NOMO-1 (cell line): ENCODE measurements around the gene PROP1.
"Not testable (repeated sequence)": the region's sequence is repeated elsewhere in the genome, so short reads cannot be mapped to it uniquely, and the experiment has no call there.

Source experiments
- DNase-seq, 2 experiments: peaks; one replicate each; lab custom pipeline; 2025; ENCODE audit not compliant: unreplicated experiment in 2 of 2; lab: John Stamatoyannopoulos, UW

The PROP1 gene

DNA sequence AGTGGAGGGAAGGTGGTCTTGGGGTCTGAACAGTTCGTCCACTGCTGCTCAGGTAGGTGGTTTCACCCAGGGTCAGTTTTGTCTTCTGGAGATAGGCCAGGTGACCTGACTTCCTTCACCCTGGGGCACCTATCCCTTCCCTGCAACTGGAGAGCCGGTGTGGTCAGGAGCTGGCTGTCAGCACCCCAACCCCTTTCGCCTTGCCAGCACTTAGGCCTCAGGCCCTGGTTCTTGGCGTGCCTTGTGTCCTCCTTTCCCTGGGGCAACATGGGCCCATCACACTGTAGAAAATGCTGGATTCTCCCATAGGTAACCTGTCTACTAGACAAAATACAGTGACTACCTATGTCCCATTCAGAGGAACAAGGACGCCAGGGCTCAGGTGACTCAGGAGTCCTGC, 13.1 kb downstream of the PROP1 start:
- no peak for DNase-seq

DNA sequence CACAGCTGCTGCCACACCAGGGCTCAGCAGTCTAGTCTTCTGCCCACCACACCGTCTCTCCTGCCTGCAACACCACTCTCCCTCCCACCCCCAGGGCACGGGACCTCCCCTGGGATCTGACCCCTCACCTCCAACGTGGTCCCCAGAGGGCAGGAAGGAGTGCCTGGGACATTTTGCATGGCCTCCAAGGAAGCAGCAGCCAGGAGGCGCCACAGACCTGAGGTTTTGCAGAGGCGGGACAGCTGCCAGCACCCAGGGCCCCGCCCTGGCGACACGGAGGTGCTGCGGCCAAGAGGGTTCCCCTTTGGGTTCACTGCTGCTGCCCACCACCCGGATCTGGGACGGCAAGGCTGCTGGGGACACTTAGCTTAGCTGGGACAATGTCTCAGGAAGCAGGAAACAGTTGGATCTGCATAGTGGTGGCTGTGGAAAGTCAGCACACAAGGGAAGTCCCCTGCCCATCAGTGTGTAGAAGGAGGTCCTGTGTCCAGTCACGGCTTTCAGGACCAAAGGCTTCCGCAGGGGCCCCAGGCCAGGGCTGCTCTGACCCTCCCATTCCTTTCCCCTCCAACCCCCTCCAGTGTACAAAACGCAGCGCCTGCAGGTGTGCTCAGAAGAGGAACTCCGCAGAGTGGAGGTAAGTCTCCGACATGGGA, 13.8 kb downstream of the PROP1 start:
- DNase-seq, result no peak

DNA sequence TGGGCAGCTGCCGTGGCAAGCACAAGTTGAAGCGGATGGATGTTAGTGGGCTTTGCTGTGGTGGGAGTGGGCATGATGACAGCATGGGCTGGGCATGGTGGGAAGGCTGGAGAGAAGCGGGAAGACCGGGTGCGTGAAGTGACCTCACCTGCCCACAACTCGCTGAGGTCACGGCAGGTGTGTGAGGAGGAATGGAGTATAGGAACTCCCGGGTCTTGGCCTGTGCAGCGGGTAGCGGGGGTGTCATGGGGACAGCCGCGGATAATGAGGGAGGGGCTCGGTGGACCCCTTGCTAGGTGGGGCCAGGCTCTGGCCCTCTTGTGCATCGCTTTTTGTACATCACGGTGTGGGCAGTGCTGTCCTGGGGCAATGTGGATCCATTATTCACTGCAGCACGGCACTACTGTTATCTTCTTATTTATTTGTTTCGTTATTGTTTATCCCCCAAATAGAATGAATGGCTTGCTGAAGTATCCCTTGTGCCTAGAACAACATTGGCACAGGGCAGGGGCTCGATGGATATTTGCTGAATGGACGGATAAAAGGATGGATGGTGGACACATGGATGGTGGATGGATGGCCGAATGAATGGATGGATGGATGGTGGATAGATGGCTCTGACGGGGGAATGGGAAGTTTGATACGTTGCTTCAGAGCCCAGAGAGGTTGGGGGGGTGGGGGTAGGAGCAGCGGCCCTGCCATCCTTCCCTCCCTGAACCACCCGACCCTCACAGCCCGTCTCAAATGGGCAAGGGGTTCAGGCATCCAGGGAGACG, 14.6 kb downstream of the PROP1 start:
- DNase-seq, result no peak

DNA sequence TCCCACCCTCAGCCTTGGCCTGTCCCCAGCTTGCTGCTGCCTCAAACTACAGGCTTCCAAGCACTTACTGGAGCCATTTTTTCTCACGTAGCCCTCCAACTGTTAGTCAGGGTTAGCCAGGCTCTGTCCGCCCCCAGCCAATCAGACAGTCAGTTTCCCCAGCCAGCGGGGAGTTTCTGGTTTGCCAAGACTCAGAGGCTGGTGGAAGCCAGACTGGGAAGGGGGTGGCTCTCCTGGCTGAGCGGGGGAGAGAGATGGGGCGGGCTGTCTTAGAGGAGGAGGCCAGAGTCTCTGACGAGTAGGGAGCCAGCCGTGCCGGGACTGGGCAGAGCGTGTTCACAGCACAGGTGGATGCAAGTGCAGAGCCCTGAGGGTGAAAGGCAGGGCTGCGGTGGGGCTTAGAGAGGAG, 15.3 kb downstream of the PROP1 start:
- no peak for DNase-seq

DNA sequence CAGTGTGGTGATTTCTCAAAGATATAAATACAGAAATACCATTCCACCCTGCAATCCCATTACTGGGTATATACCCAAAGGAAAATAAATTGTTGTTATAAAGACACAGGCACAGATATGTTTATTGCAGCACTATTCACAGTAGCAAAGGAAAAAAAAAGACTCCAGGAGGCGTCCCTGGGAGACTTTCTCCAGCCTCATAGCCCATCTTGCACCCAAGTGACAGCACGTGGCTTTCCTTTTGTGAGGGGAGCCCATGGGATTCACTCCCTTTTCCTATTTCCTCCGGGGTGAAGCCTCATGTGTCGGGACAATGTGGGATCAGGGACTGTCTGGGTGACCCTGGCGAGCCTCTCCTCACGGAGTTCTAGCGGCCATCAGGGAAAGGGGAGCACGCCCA, 18.4 kb downstream of the PROP1 start:
- DNase-seq, result not testable (repeated sequence)

DNA sequence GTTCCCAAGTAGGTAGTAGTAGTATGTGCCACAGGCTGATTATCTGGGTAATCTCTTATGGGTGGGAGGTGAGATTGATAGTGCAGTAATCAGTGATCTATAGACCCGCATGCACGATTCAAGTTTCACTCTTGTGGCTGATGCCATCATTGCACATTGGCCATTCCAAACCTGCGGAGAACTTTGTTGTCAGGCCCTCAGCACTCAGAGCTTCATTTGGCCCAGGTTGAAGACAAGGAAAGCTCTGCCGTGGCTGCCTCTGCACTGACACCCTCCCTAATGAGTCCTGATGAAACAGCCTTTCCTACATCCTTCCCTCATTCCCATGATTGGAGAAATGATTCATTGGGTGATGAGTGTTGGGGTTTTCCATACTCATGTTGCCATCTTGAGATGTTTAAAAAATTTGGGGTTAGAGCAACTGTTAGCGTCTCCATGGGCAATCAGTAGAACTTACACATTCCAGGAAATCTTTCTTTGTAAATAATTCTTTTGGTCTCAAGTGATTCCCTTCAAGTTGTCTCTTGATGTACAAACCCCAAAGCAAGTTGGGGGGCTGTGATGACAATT, 22.9 kb downstream of the PROP1 start:
- DNase-seq, result no peak

DNA sequence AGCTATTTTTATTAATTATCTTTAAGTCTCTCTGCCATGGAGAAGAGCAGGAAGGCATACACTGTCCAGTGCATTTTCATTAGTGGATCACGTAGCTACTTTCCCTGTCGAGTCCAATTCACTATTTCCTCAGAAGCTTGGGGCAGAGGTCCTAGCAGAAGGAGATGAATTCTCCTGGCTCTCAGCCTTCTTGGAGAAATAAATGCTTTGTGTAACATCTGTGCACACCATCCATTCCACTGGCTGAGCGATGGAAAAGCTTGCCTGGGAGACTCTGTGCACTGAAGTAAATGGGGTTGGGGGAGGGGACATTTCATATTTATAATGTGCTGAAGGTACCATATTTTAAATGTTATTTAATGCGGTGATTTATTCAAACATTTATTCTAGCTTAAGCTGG, 23.4 kb downstream of the PROP1 start:
- DNase-seq, result no peak

DNA sequence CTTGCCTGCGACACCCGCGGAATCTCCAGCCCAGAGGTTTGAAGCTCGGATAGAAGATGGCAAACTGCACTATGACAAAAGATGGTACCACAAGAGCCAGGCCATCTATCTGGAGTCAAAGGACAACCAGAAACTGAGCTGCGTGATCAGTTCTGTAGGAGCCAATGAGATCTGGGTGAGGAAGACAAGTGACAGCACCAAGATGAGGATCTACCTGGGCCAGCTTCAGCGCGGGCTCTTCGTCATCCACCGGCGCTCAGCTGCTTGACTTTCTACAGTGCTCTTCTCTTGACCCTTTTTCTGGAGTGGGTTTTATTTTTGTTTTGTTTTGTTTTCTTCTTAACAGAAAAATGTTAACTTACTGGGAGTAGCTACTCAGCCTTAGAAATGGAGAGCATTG, 24.0 kb downstream of the PROP1 start:
- DNase-seq, result not testable (repeated sequence)

DNA sequence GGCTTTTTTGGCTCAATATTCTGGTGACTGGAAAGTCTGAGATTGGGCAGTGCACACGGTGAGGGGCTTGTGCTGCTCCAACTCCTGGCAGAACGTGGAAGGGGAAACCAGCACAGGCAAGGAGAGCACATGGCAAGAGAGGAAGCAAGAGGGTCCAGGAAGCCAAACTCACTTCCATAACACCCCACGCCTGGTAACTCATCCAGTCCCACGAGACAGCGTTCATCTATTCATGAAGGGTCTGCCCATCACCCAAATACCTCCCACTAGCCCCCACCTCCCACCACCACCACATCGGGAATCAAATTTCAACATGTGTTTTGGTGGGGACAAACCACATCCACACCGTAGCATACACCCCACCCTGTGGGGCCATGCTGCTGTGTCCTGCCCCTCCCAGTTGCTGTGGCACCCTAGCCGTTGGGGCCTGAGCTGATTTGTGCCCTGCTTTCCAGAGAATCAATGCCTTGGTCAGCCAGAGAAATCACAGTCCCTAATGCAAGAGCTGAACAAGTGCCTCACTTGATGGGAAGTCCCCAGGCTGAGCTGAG, 27.3 kb downstream of the PROP1 start:
- no peak for DNase-seq

DNA sequence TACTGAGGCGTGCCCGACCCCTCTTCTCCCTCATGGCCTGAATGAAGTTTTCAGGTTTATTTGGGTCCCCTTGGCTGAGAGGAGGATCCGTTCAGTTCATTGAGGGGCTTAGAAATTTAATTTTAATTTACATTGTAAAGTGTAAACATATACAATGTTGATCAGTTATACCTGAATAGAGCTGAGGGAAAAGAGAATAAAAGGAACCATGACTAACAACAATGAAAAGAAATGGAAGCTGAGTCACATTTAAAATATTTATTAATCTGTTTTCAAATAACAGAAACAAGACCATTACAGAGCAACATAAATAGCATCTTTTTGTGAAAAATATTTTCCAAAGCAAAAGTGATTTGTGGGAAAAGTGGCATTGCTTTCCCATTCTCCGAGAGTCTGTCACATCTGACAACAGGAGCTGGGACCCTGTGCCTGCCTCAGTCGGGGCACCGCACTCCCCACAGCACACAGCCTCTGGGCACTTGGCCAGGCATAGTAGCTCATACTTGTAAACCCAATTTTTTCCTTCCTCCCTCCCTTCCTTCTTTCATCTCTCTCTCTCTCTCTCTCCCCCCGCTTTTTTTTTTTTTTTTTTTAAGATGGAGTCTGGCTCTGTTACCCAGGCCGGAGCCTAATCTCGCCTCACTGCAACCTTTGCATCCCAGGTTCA, 28.7 kb downstream of the PROP1 start:
- no peak for DNase-seq

DNA sequence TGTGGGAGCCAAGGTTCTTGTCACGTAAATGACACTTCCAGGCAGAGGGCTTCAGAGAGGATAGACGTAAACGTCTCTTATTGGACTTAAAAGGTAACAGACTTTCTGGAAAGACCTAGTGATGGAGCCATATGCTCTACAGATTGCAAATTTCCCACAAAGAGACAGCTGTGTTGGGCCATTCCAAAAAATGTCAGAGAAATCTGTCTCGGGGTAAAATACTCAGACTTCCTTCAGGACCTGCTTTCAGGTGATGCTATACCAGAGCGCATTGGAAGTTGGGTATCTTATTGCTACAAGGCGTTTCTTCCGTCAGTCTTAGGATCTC, 29.2 kb downstream of the PROP1 start:
- no peak for DNase-seq

DNA sequence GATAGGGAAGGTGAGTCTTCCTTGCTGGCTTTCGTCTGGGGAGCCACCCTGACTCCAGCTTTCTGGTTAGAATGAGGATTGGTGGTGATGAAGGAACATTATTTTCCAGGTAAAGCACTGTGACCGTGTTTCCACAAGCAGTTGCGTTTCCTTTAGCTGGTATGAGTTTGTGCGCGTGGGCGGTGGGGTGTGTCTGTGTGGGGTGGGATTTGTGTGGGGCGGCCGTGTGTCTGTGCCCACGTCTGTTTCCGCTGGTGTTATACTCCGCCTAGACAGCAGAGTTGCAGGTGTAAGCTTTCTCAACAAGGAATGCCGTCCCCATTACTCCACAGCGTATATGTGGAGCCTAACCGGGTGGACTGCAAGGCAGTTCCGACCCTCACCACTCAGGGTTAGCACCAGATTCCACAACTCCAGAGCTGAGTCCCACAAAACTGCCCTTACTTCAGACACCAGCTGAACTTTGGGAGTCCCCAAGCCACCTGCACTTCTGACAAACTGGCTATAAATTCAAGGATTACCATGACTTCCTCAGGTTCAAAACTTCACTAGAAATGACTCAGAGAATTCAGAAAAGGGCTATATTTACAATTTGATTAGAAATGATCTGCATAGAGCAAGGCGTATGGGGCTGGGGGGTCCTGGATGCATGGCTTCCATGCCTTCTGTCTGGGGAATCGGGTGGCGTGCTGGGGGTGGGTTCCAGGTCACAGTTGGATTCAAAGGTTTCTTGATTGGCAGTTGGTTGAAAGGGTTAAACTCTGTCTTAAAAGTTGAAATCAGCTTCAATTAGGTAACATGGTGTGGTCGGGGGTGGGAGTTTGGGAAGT, 29.8 kb downstream of the PROP1 start:
- DNase-seq, result no peak

DNA sequence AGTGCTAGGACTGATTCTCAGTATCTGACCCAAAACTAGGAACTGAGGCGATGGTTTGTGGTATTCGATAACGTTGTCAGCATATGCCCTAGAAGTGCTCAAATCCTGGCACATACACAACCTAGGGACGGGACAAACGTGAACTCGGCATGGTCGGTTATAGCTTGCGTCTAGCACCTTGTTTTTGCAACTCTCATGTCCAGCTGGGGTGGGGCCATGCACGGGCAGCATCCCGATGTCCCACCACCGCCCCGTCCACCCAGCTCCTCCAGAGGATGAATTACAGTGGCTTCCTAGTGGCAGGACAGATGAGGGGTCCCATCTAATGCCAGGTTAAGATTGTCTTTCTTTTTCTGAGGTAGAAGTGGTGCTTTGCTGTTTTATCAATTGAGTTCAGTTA, 31.6 kb downstream of the PROP1 start:
- no peak for DNase-seq

DNA sequence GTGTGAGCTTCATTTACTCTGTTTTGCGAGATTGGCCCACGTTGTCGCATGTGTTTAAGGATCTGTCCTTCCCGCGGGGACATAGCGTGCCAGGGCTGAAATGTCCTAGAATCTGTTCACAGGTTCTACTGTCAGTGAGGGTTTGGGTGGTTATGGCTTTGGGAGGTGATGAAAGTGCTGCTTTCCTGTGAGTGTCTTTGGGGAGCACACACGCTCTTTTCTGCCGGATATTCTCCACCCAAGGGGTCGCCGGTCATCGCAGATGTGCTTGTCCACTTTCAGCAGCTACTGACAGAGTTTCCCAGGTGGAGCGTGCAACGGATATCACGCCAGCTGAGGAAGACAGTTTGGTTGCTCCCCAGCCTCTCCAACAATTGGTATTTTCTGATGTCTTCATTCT, 32.1 kb downstream of the PROP1 start:
- no peak for DNase-seq

DNA sequence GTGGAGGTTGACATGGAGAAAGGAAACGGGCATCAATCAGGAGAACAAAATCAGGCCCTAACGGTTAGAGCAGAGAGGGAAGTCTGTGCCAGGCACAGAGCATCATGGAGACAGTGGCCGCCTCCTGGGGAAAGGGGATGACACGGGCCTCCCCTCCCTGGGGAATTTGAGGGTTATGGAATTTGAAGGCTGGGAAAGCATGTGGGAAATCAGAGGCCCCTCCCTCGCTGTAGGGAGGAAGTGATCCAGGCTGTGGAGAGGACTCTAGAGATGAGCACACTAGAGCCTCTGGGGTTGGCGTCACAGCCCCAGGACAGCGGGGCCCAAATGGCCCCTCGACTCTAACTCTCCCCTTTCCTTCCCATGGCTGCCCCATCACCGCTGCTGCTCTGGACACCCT, 36.7 kb downstream of the PROP1 start:
- DNase-seq, result no peak

DNA sequence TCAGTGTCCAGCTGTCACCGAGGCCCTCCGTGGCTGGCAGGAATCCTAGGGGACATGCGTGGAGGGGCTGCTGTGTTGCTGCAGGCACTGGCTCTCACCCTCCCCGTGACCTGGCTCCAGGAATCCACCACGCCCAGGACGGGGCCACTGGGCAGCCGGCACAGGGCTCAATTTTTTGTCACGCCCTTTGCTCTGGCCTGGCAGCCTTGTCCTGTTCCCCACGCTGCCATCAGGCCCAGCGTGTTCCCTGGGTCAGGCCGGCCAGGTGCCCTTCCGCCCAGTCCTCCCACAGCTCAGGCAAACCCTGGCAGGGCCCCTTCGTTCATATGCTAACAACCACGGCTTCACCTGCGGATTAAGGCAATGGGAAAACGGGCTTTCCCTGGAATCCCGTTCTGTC, 37.3 kb downstream of the PROP1 start:
- no peak for DNase-seq

DNA sequence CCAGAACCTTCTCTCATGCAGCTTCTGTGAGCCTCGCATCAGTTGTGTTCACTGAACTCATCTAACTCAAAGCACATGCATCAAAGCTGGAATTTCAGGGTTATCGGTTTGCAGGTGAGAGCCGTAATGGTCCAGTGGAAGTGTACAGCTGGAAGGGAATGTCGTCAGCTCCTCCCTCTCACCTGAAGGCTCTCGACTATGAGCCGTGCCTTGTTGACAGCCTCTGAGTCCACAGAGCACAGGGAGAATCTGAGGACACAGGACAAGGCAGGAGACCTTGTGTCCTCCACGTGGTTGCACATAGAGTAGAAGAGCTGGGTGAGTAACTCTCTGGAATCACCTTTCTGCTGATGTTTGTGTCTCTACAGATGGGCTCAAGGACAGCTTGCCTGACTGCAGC, 38.8 kb downstream of the PROP1 start:
- DNase-seq, result no peak

DNA sequence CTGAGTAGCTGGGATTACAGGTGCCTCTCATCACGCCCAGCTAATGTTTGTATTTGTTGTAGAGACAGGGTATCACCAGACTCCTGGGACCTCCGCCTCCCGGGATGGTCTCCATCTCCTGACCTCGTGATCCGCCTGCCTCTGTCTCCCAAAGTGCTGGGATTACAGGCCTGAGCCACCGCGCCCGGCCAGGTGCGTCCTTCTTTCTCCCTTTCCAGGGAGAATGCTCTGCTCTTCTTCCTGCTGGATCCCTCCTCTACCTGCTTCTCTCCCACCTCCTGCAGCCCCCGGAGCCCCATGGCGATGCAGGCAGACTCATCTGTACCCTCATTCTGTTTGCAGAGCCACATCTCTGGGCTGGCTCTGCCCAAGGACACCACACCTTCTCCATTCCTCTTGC, 42.9 kb downstream of the PROP1 start:
- not testable (repeated sequence) for DNase-seq

DNA sequence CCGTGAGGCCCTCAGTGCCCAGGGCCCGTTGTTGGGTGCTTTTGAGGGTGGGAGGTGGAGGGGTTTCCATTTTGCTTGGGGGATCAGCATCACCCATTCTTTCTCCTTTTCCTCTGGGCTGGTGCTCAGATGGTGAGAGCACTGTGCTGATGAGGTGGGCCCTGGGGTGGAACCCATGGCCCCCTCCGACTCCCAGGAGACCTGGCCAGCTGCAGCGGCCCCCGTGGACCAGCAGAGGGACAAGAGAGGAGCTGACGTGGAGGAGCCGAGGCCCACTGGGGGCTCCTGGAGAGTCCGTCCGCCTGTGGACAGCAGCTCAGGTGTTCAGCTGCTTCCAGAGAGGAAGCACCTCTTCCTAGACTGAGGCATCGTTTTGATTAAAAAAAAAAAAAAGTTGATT, 46.4 kb downstream of the PROP1 start:
- not testable (repeated sequence) for DNase-seq

DNA sequence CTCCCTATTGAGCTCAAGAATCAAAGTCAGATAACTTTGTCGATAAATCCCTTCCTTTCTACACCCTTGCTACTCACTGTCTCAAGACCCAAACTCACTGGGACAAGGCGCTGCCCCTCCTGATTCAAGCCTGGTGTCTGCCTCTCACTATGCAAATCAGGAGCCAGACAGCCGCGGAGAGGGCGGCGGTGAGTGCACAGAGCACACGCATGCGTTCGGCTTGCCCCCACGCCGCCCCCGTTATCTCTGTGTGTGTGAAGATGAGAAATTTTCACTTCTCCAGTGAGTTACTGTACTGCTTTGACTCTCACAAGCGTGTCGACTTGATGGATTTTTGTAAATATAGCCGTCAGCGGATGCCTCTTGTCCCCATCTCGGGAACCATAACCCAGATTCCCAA, 47.0 kb downstream of the PROP1 start:
- DNase-seq, result not testable (repeated sequence)

DNA sequence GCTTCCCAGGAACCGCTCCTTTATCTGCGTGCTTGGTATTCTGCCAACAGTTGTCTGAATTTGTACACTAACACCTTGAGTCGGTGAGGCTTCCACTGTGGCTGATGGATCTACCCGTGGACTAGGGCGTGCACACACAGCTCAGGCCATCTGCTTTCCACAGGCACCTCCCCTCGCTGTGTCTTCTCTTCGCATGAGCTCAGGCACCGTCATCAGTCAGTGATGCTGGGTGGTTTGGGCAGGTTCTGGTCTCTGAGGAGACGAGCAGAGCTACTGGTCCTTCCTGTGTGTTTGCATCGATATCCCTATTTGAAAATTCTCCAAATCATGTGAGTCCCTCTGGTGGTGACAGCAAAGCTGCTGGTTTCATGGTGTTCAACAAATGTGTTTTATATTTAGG, 48.1 kb downstream of the PROP1 start:
- DNase-seq, result not testable (repeated sequence)
